GM23338 (cell line): ENCODE results near the gene DNAJB8. TPM values are rescaled to one million over a fixed set of nuclear protein-coding genes. Genes with fewer than 3 reads are reported as not detected.
A peak's percentile ranks its signal among the peaks of the same experiment; 100 is the strongest.

Source experiments
- ATAC-seq: fragments of 200-7000 bp; cut with Tn5 transposase; 3 replicates; pipeline ENCODE4 v1.9.1; 2020
- DNase-seq: peaks from one replicate; pipeline ENCODE4 v3.0.0-alpha.2; 2015; ENCODE audit warnings: low spot score
- H2AFZ ChIP-seq: fragments of 200-600 bp; sonication (generic); 2 replicates; pipeline ENCODE4 v1.8.0; 2016; ENCODE audit warnings: antibody characterized with exemption, mild to moderate bottlenecking, moderate library complexity
- H3F3A ChIP-seq: fragments of 200-600 bp; sonication (generic); replicated peaks from 2 replicates; pipeline ENCODE4 v1.8.0; 2017; ENCODE audit warnings: antibody characterized with exemption, mixed run types, low read depth
- H3K27ac ChIP-seq: fragments of 200-600 bp; sonication (generic); 2 replicates; pipeline ENCODE4 v1.6.1; 2016; ENCODE audit warnings: low read depth
- H3K27me3 ChIP-seq: fragments of 200-600 bp; sonication (generic); 2 replicates; pipeline ENCODE4 v1.8.0; 2016; ENCODE audit warnings: mild to moderate bottlenecking, mixed run types, moderate library complexity; ENCODE audit not compliant: insufficient read depth
- H3K36me3 ChIP-seq: fragments of 200-600 bp; sonication (generic); 2 replicates; pipeline ENCODE4 v1.8.0; 2016; ENCODE audit warnings: mild to moderate bottlenecking; ENCODE audit not compliant: insufficient read depth
- H3K4me1 ChIP-seq: fragments of 200-600 bp; sonication (generic); 2 replicates; pipeline ENCODE4 v1.8.0; 2016; ENCODE audit warnings: mild to moderate bottlenecking, moderate library complexity; ENCODE audit not compliant: insufficient read depth
- H3K4me2 ChIP-seq: fragments of 200-600 bp; sonication (generic); 2 replicates; pipeline ENCODE4 v1.7.1; 2017; ENCODE audit warnings: mixed run types
- H3K4me3 ChIP-seq: fragments of 200-600 bp; sonication (generic); 2 replicates; pipeline ENCODE4 v1.6.1; 2016; ENCODE audit warnings: mixed run types
- H3K79me2 ChIP-seq: fragments of 200-600 bp; sonication (generic); replicated peaks from 2 replicates; pipeline ENCODE4 v1.8.0; 2017; ENCODE audit warnings: mild to moderate bottlenecking; ENCODE audit not compliant: insufficient read depth
- H3K9me2 ChIP-seq: fragments of 200-600 bp; sonication (generic); 2 replicates; pipeline ENCODE4 v1.8.0; 2017; ENCODE audit not compliant: insufficient read depth
- H4K20me1 ChIP-seq: fragments of 200-600 bp; sonication (generic); replicated peaks from 2 replicates; pipeline ENCODE4 v1.8.0; 2017; ENCODE audit warnings: mild to moderate bottlenecking; ENCODE audit not compliant: insufficient read depth
- H3K27ac Mint-ChIP-seq: 2 replicates; pipeline ENCODE4 v1.8.0; 2020; ENCODE audit warnings: inconsistent platforms, mild to moderate bottlenecking, moderate library complexity, mixed read lengths
- H3K27me3 Mint-ChIP-seq: 3 replicates; pipeline ENCODE4 v1.8.0; 2022; ENCODE audit warnings: low read depth, mild to moderate bottlenecking, moderate library complexity, mixed read lengths, inconsistent platforms; ENCODE audit not compliant: insufficient read depth, poor library complexity
- H3K36me3 Mint-ChIP-seq: 3 replicates; pipeline ENCODE4 v1.8.0; 2021; ENCODE audit warnings: low read depth, mild to moderate bottlenecking, inconsistent platforms, moderate library complexity, mixed read lengths
- H3K4me1 Mint-ChIP-seq: 3 replicates; pipeline ENCODE4 v1.8.0; 2020; ENCODE audit warnings: mild to moderate bottlenecking, inconsistent platforms, mixed read lengths
- H3K4me3 Mint-ChIP-seq: 3 replicates; pipeline ENCODE4 v1.8.0; 2021; ENCODE audit warnings: moderate library complexity, mild to moderate bottlenecking, inconsistent platforms, mixed read lengths
- H3K9me3 Mint-ChIP-seq: 3 replicates; pipeline ENCODE4 v1.8.0; 2020; ENCODE audit warnings: moderate library complexity, mild to moderate bottlenecking, inconsistent platforms, mixed read lengths
- CREB1 ChIP-seq: fragments of 250-450 bp; sonication (Bioruptor Pico); IDR thresholded peaks from 2 replicates; pipeline ENCODE4 v1.5.0; 2020; ENCODE audit warnings: low read depth, mild to moderate bottlenecking, moderate library complexity
- EZH2 ChIP-seq: fragments of 200-600 bp; sonication (generic); IDR thresholded peaks from one replicate; pipeline ENCODE4 v1.8.0; 2017; ENCODE audit warnings: antibody characterized with exemption, mild to moderate bottlenecking, low read depth; ENCODE audit not compliant: unreplicated experiment
- EZH2phosphoT487 ChIP-seq: fragments of 200-600 bp; sonication (generic); IDR thresholded peaks from one replicate; pipeline ENCODE4 v1.8.1; 2018; ENCODE audit warnings: antibody characterized with exemption; ENCODE audit not compliant: unreplicated experiment
- JUNB ChIP-seq: IDR thresholded peaks from one replicate; pipeline ENCODE4 v1.6.1; 2016; ENCODE audit warnings: antibody characterized with exemption; ENCODE audit not compliant: unreplicated experiment
- POLR2AphosphoS5 ChIP-seq: IDR thresholded peaks from 2 replicates; pipeline ENCODE4 v1.6.1; 2016; ENCODE audit warnings: antibody characterized with exemption, low read depth
- ZNF114 ChIP-seq: fragments of 250-450 bp; sonication (Bioruptor Pico); IDR thresholded peaks from 2 replicates; pipeline ENCODE4 v1.5.0; 2020; ENCODE audit warnings: mild to moderate bottlenecking, moderate library complexity
- ZNF331 ChIP-seq: fragments of 250-450 bp; sonication (Bioruptor Pico); IDR thresholded peaks from 2 replicates; pipeline ENCODE4 v1.5.0; 2020; ENCODE audit warnings: low read depth, mild to moderate bottlenecking, moderate library complexity
- polyA plus RNA-seq: library from polyadenylated mRNA; unstranded; fragments of >200 nt; fragmentation: Nextera tagmentation; extraction: Ambion mirVana; gene quantifications from 2 replicates; pipeline ENCODE4 v1.2.1, GENCODE V29; 2016
- total RNA-seq: library from RNA; depleted of rRNA; stranded (reverse); fragments of >200 nt; shearing (Covaris generic); gene quantifications from 2 replicates; pipeline ENCODE4 v1.2.3, GENCODE V29; 2014
- TF ChIP-seq, protein P1 (sequence below), 2 experiments: fragments of 200-600 bp in 1 of 2; sonication (generic) in 1 of 2; conservative IDR thresholded peaks; 2 replicates each; pipeline versions ENCODE4 v1.5.1 to v1.6.1; 2016 to 2017; ENCODE audit warnings: antibody characterized with exemption in 2 of 2, low read depth in 2 of 2, mild to moderate bottlenecking in 2 of 2, moderate library complexity in 1 of 2
- TF ChIP-seq, protein P2 (sequence below): IDR thresholded peaks from one replicate; pipeline ENCODE4 v1.6.1; 2018; ENCODE audit warnings: antibody characterized with exemption; ENCODE audit not compliant: unreplicated experiment
- TF ChIP-seq, protein P3 (sequence below): IDR thresholded peaks from 2 replicates; pipeline ENCODE4 v1.6.1; 2016; ENCODE audit warnings: antibody characterized with exemption

DNAJB8 gene
- total and polyA plus RNA-seq, 2 experiments from 2014 or later: not detected

DNA sequence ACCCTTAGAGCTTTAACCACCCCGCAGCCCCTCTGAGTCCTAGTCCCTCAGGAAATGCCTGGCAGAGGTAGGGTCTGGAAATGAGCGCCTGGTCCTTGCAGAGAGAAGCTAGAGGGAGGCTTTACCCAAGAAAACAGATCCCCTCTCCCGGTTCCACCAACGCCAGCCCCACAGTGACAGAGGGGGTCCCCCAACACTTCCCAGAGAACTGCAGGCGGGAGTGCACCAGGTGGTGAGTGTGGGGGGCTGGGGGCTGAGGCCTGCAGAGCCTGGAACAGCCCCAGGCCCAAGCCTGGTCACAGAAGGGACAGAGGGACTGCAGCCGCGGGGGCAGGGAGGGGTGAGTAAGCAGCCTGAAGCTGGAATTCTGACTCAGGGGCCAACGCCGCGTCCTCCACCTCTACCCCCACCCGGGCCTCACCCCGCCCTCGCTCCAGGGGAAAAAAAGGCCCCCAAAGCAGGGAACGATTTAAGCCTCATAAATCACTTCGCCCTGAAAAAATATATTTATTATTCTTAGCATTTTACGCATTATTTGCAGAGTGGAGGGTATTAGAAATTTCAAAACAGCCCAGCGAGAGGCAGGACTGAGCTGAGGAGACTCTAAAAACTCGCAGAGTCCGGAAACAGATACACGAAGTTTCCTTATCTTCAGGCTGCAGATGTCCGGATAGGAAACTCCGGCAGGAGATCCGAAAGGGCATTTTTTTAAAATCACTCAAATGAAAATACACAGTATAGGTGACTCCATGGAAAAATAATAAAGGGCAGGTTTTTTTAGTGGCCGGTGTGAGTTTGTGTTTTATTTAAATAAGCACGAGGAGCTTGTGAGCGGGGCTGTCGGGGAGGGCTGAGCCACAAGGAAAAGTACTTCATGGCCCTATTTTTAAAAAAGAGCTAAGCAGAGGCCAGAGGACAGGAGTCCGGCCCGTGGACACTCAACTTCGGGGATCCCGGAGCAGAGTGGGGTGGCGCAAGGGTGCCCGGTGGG is 16.3 kb upstream of the DNAJB8 start:
- no peaks in the 10 kb centered on the region for H3K36me3 ChIP-seq
- peaks cover 51% of the 10 kb centered on the region for H3K4me1 ChIP-seq
- no peak overlapping the region for H3K27ac ChIP-seq
- peaks cover 21% of the 10 kb centered on the region for H3F3A ChIP-seq
- H3K27me3 ChIP-seq: peaks cover 100% of the 10 kb centered on the region
- H3K27me3 Mint-ChIP-seq: peaks cover 100% of the 10 kb centered on the region
- no peaks in the 10 kb centered on the region; the same call in 1 of the 3 replicates for H3K9me3 Mint-ChIP-seq
- TF ChIP-seq EZH2 (peak; percentile 84), CREB1 (CRISPR knock-in tag) (no peak)
- TF ChIP-seq, protein P1, sequence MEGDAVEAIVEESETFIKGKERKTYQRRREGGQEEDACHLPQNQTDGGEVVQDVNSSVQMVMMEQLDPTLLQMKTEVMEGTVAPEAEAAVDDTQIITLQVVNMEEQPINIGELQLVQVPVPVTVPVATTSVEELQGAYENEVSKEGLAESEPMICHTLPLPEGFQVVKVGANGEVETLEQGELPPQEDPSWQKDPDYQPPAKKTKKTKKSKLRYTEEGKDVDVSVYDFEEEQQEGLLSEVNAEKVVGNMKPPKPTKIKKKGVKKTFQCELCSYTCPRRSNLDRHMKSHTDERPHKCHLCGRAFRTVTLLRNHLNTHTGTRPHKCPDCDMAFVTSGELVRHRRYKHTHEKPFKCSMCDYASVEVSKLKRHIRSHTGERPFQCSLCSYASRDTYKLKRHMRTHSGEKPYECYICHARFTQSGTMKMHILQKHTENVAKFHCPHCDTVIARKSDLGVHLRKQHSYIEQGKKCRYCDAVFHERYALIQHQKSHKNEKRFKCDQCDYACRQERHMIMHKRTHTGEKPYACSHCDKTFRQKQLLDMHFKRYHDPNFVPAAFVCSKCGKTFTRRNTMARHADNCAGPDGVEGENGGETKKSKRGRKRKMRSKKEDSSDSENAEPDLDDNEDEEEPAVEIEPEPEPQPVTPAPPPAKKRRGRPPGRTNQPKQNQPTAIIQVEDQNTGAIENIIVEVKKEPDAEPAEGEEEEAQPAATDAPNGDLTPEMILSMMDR (conservative IDR thresholded peaks at IDR 0.05; ENCODE audit: low read depth in 2 of 2): no peak
- peak overlapping the region; percentile 76; the same call in 1 of the 2 replicates for H2AFZ ChIP-seq
- H3K27ac Mint-ChIP-seq: no peak overlapping the region
- H3K36me3 Mint-ChIP-seq: no peaks in the 10 kb centered on the region; the same call in 2 of the 3 replicates
- ATAC-seq: peak; percentile 2; the same call in 2 of the 3 replicates
- peaks cover 8% of the 10 kb centered on the region for H3K9me2 ChIP-seq
- peaks cover 71% of the 10 kb centered on the region for H3K4me1 Mint-ChIP-seq
- H3K79me2 ChIP-seq: no peaks in the 10 kb centered on the region
- H3K4me2 ChIP-seq: peak overlapping the region; percentile 90
- peak overlapping the region; percentile 53 for H3K4me3 ChIP-seq
- DNase-seq: peak; percentile 57
- peaks cover 8% of the 10 kb centered on the region for H4K20me1 ChIP-seq
- H3K4me3 Mint-ChIP-seq: peak overlapping the region; percentile 64

DNA sequence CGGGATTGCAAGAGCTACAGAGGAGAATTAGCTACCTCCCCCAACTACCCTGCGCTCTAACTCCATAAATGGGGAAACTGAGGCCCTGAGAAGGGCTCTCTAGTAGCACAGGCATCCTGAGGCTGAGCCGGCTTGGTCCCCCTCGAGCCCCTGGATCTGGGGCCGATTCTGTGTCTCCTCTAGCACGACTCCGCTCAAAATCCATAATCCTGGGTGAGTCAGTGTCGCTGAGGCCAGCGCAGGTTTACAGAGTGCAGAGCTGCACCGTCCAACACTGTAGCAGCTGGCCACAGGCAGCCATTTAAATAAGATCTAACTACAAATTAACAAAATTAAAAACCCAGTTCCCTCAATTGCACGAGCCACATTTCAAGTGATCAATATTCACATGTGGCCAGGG is 15.5 kb upstream of the DNAJB8 start:
- H3K4me1 Mint-ChIP-seq: peaks cover 68% of the 10 kb centered on the region
- H3K27me3 Mint-ChIP-seq: peaks cover 98% of the 10 kb centered on the region
- no peaks in the 10 kb centered on the region; the same call in 2 of the 3 replicates for H3K36me3 Mint-ChIP-seq
- no peaks in the 10 kb centered on the region for H3K36me3 ChIP-seq
- peaks cover 21% of the 10 kb centered on the region for H3F3A ChIP-seq
- H4K20me1 ChIP-seq: peaks cover 8% of the 10 kb centered on the region
- no peak overlapping the region for H3K27ac Mint-ChIP-seq
- H3K27ac ChIP-seq: no peak overlapping the region
- no peak for ATAC-seq
- DNase-seq: no peak
- H3K9me2 ChIP-seq: peaks cover 11% of the 10 kb centered on the region
- H3K4me3 Mint-ChIP-seq: peak overlapping the region; percentile 58; the same call in 2 of the 3 replicates
- peak overlapping the region; percentile 90 for H3K4me2 ChIP-seq
- H2AFZ ChIP-seq: no peak overlapping the region
- no peaks in the 10 kb centered on the region for H3K79me2 ChIP-seq
- H3K4me3 ChIP-seq: peak overlapping the region; percentile 53
- H3K9me3 Mint-ChIP-seq: no peaks in the 10 kb centered on the region; the same call in 1 of the 3 replicates
- H3K27me3 ChIP-seq: peaks cover 100% of the 10 kb centered on the region
- H3K4me1 ChIP-seq: peaks cover 51% of the 10 kb centered on the region
- TF ChIP-seq, protein P2, sequence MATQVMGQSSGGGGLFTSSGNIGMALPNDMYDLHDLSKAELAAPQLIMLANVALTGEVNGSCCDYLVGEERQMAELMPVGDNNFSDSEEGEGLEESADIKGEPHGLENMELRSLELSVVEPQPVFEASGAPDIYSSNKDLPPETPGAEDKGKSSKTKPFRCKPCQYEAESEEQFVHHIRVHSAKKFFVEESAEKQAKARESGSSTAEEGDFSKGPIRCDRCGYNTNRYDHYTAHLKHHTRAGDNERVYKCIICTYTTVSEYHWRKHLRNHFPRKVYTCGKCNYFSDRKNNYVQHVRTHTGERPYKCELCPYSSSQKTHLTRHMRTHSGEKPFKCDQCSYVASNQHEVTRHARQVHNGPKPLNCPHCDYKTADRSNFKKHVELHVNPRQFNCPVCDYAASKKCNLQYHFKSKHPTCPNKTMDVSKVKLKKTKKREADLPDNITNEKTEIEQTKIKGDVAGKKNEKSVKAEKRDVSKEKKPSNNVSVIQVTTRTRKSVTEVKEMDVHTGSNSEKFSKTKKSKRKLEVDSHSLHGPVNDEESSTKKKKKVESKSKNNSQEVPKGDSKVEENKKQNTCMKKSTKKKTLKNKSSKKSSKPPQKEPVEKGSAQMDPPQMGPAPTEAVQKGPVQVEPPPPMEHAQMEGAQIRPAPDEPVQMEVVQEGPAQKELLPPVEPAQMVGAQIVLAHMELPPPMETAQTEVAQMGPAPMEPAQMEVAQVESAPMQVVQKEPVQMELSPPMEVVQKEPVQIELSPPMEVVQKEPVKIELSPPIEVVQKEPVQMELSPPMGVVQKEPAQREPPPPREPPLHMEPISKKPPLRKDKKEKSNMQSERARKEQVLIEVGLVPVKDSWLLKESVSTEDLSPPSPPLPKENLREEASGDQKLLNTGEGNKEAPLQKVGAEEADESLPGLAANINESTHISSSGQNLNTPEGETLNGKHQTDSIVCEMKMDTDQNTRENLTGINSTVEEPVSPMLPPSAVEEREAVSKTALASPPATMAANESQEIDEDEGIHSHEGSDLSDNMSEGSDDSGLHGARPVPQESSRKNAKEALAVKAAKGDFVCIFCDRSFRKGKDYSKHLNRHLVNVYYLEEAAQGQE: no peak
- TF ChIP-seq POLR2AphosphoS5 (no peak), CREB1 (CRISPR knock-in tag) (no peak), JUNB (no peak), EZH2 (no peak), ZNF114 (no peak), ZNF331 (CRISPR knock-in tag) (no peak), EZH2phosphoT487 (no peak)
- TF ChIP-seq, protein P3, sequence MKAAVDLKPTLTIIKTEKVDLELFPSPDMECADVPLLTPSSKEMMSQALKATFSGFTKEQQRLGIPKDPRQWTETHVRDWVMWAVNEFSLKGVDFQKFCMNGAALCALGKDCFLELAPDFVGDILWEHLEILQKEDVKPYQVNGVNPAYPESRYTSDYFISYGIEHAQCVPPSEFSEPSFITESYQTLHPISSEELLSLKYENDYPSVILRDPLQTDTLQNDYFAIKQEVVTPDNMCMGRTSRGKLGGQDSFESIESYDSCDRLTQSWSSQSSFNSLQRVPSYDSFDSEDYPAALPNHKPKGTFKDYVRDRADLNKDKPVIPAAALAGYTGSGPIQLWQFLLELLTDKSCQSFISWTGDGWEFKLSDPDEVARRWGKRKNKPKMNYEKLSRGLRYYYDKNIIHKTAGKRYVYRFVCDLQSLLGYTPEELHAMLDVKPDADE: no peak
- TF ChIP-seq, protein P1 (conservative IDR thresholded peaks at IDR 0.05; ENCODE audit: low read depth in 2 of 2): no peak
